ENCODE measurements around the gene CPNE4.
"Not testable (repeated sequence)": the region's sequence is repeated elsewhere in the genome, so short reads cannot be mapped to it uniquely, and the experiment has no call there.

Gene CPNE4

GRCh38 chr3:132016061-132017041 lies 18.5 kb downstream of the CPNE4 start:
- no peak for FAIRE-seq

GRCh38 chr3:132014105-132014504 lies 20.7 kb downstream of the CPNE4 start:
- FAIRE-seq, result no peak

GRCh38 chr3:132009241-132009640 lies 25.6 kb downstream of the CPNE4 start:
- FAIRE-seq, result no peak

GRCh38 chr3:132008837-132009236 lies 26.0 kb downstream of the CPNE4 start:
- FAIRE-seq, result no peak

GRCh38 chr3:132007617-132008016 lies 27.2 kb downstream of the CPNE4 start:
- no peak for FAIRE-seq

GRCh38 chr3:132006605-132007204 lies 28.1 kb downstream of the CPNE4 start:
- FAIRE-seq, result no peak

- FAIRE-seq, result no peak
Observed at GRCh38 chr3:132004571-132004970, 30.2 kb downstream of the CPNE4 start.

- FAIRE-seq, result no peak
Observed at GRCh38 chr3:132003685-132004084, 31.1 kb downstream of the CPNE4 start.

- no peak for FAIRE-seq
Observed at GRCh38 chr3:132001999-132002398, 32.8 kb downstream of the CPNE4 start.

GRCh38 chr3:132001036-132001435 lies 33.8 kb downstream of the CPNE4 start:
- no peak for FAIRE-seq

GRCh38 chr3:131998027-131998426 lies 36.8 kb downstream of the CPNE4 start:
- FAIRE-seq, result no peak

GRCh38 chr3:131995891-131996290 lies 38.9 kb downstream of the CPNE4 start:
- no peak for FAIRE-seq

- FAIRE-seq, result no peak
Observed at GRCh38 chr3:131989318-131989717, 45.5 kb downstream of the CPNE4 start.

GRCh38 chr3:131988209-131988608 lies 46.6 kb downstream of the CPNE4 start:
- no peak for FAIRE-seq

- no peak for FAIRE-seq
Observed at GRCh38 chr3:131983689-131984088, 51.1 kb downstream of the CPNE4 start.

- FAIRE-seq, result no peak
Observed at GRCh38 chr3:131981323-131981722, 53.5 kb downstream of the CPNE4 start.

GRCh38 chr3:131976448-131976847 lies 58.4 kb downstream of the CPNE4 start:
- FAIRE-seq, result no peak

- FAIRE-seq, result no peak
Observed at GRCh38 chr3:131975047-131975446, 59.8 kb downstream of the CPNE4 start.

- no peak for FAIRE-seq
Observed at GRCh38 chr3:131973731-131974130, 61.1 kb downstream of the CPNE4 start.

GRCh38 chr3:131972550-131972949 lies 62.3 kb downstream of the CPNE4 start:
- no peak for FAIRE-seq

GRCh38 chr3:131972091-131972490 lies 62.7 kb downstream of the CPNE4 start:
- no peak for FAIRE-seq

GRCh38 chr3:131963442-131963841 lies 71.4 kb downstream of the CPNE4 start:
- not testable (repeated sequence) for FAIRE-seq

- no peak for FAIRE-seq
Observed at GRCh38 chr3:131962982-131963381, 71.8 kb downstream of the CPNE4 start.

- FAIRE-seq, result no peak
Observed at GRCh38 chr3:131960324-131960723, 74.5 kb downstream of the CPNE4 start.
